ENCODE measurements around the gene STX12. TPM values are rescaled to one million over a fixed set of nuclear protein-coding genes. Genes with fewer than 3 reads are reported as not detected.
A peak's percentile ranks its signal among the peaks of the same experiment; 100 is the strongest.

Gene STX12
- total RNA-seq, 1 donor = 67.0 TPM

DNA sequence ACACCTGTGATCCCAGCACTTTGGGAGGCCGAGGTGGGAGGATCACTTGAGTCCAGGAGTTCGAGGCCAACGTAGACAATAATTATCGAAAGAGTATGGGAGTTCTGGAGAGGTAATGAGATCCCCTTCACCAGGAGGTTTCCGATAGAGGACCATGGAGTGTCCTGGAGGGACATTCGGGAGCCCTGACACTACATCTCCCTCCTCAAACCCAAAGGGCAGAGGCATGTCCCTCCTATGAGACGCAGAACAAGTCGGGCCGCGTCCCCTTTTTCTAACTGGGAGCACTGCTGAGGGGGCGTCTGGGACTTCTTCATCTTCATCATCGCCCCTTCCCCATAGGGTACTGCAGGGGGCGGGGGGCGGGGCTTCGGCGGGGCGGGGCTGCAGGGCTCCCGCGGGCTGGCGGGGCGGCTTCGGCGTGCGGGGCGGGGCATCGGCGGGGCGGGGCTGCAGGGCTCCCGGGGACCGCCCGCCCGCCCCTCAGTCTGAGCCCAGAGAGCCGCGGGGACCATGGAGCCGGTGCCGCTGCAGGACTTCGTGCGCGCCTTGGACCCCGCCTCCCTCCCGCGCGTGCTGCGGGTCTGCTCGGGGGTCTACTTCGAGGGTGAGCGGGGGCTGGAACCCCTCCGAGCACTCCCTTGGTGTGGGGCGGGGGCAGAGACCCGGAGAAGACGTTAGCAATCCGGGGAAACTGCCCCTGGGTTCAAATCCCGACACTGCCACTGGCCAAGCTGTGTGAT, 99.2 kb downstream of the STX12 start, which contains the start of gene THEMIS2:
Gene THEMIS2, plus strand, starts transcription at position 486 of the 743 bp plus-strand sequence. Its CDS starts 28 bp downstream, at position 514.
- Histone ChIP-seq H4K20me1 (ENCODE audit: insufficient read depth, low read length) (no peaks in the 10 kb centered on the region), H3K27me3 (ENCODE audit: insufficient read depth, low read length) (no peaks in the 10 kb centered on the region), H3K4me1 (ENCODE audit: insufficient read depth, low read length) (peaks cover 11% of the 10 kb centered on the region), H3K4me3 (ENCODE audit: insufficient read depth, low read length) (peak within 1 kb of the TSS; percentile 87), H2AFZ (ENCODE audit: low read length) (peak within 1 kb of the TSS; percentile 97), H3K27ac (ENCODE audit: low read depth, low read length) (peak within 1 kb of the TSS; percentile 53), H3K36me3 (ENCODE audit: insufficient read depth, low read length) (no peaks in the 10 kb centered on the region), H3K4me2 (ENCODE audit: insufficient read depth, low read length) (peak within 1 kb of the TSS; percentile 92), H3K79me2 (ENCODE audit: insufficient read depth, low read length) (peaks cover 6% of the 10 kb centered on the region), H3K9me3 (ENCODE audit: low read depth, low read length) (no peaks in the 10 kb centered on the region)
- DNase-seq (ENCODE audit: insufficient read length, low spot score, missing footprints) = peak; percentile 97
- no peak for TF ChIP-seq CTCF (IDR thresholded peaks at IDR 0.05; ENCODE audit: extremely low read depth, low read depth, low read length)

GRCh38 chr1:27872802-27873551, 100.0 kb downstream of the STX12 start:
- Histone ChIP-seq H3K4me2 (ENCODE audit: insufficient read depth, low read length) (peak overlapping the region; percentile 92), H3K79me2 (ENCODE audit: insufficient read depth, low read length) (peaks cover 6% of the 10 kb centered on the region), H3K4me1 (ENCODE audit: insufficient read depth, low read length) (peaks cover 11% of the 10 kb centered on the region), H3K36me3 (ENCODE audit: insufficient read depth, low read length) (no peaks in the 10 kb centered on the region), H3K4me3 (ENCODE audit: insufficient read depth, low read length) (peak overlapping the region; percentile 87), H3K27me3 (ENCODE audit: insufficient read depth, low read length) (no peaks in the 10 kb centered on the region), H4K20me1 (ENCODE audit: insufficient read depth, low read length) (no peaks in the 10 kb centered on the region), H3K27ac (ENCODE audit: low read depth, low read length) (peak overlapping the region; percentile 53), H3K9me3 (ENCODE audit: low read depth, low read length) (no peaks in the 10 kb centered on the region), H2AFZ (ENCODE audit: low read length) (peak overlapping the region; percentile 97)
- no peak for TF ChIP-seq CTCF (IDR thresholded peaks at IDR 0.05; ENCODE audit: extremely low read depth, low read depth, low read length)
- peak; percentile 87 for DNase-seq (ENCODE audit: insufficient read length, low spot score, missing footprints)

GRCh38 chr1:27873671-27874384, 100.8 kb downstream of the STX12 start:
- no peak overlapping the region for H3K4me3 ChIP-seq (ENCODE audit: insufficient read depth, low read length)
- no peaks in the 10 kb centered on the region for H3K36me3 ChIP-seq (ENCODE audit: insufficient read depth, low read length)
- H3K9me3 ChIP-seq (ENCODE audit: low read depth, low read length) = no peaks in the 10 kb centered on the region
- no peaks in the 10 kb centered on the region for H4K20me1 ChIP-seq (ENCODE audit: insufficient read depth, low read length)
- peaks cover 6% of the 10 kb centered on the region for H3K79me2 ChIP-seq (ENCODE audit: insufficient read depth, low read length)
- DNase-seq (ENCODE audit: insufficient read length, low spot score, missing footprints) = peak; percentile 58
- H2AFZ ChIP-seq (ENCODE audit: low read length) = no peak overlapping the region
- H3K27me3 ChIP-seq (ENCODE audit: insufficient read depth, low read length) = no peaks in the 10 kb centered on the region
- no peak for TF ChIP-seq CTCF (IDR thresholded peaks at IDR 0.05; ENCODE audit: extremely low read depth, low read depth, low read length)
- peaks cover 11% of the 10 kb centered on the region for H3K4me1 ChIP-seq (ENCODE audit: insufficient read depth, low read length)
- no peak overlapping the region for H3K27ac ChIP-seq (ENCODE audit: low read depth, low read length)
- peak overlapping the region; percentile 92 for H3K4me2 ChIP-seq (ENCODE audit: insufficient read depth, low read length)

Small RNA genes lying within 50 kb of the gene (small RNA-seq; reads per million reads assigned to genes)
- gene AL020997.2 = 0.37 reads per million
- not detected for gene RNU6-1245P
- gene SCARNA1 = 5,356 reads per million, percentile 100 among the genes with 10 or more reads in this experiment

Other genes starting within 250 kb of the STX12 start
- 11.2 and 13.3 TPM in 2 replicates for gene AHDC1, start 169.1 kb upstream of the STX12 start, total RNA-seq
- gene FGR, start 138.0 kb upstream of the STX12 start, total RNA-seq = 0.29 and 0.36 TPM in 2 replicates
- 101 and 497 TPM in 2 replicates for gene IFI6, start 101.0 kb upstream of the STX12 start, total RNA-seq
- gene FAM76A, start 47.3 kb upstream of the STX12 start, total RNA-seq = 22.8 and 30.6 TPM in 2 replicates
- 29.7 and 34.2 TPM in 2 replicates for gene PPP1R8, start 57.6 kb downstream of the STX12 start, total RNA-seq
- 16.8 and 17.4 TPM in 2 replicates for gene THEMIS2, start 99.3 kb downstream of the STX12 start, total RNA-seq
- 20.6 and 49.8 TPM in 2 replicates for gene RPA2, start 141.4 kb downstream of the STX12 start, total RNA-seq
- under 0.01 TPM in 1 of 2 replicates, not detected in the other for gene SMPDL3B, start 161.8 kb downstream of the STX12 start, total RNA-seq
- gene XKR8, start 186.8 kb downstream of the STX12 start, total RNA-seq = 9.4 and 12.7 TPM in 2 replicates